K562 (cell line): ENCODE measurements around the gene MAPT. TPM values are rescaled to one million over a fixed set of nuclear protein-coding genes. Genes with fewer than 3 reads are reported as not detected.
A peak's percentile ranks its signal among the peaks of the same experiment; 100 is the strongest.

ENCODE experiments used
- ATF1 ChIP-seq, 2 experiments: fragments of 450-650 bp in 1 of 2; IDR thresholded peaks; 2 replicates each; pipeline ENCODE4 v1.6.1; 2016; ENCODE audit warnings: missing compliant biosample characterization in 1 of 2, missing genetic modification characterization in 1 of 2
- BDP1 ChIP-seq: IDR thresholded peaks from 3 replicates; pipeline ENCODE4 v1.6.1; 2011; ENCODE audit not compliant: insufficient read length, insufficient read depth
- GTF2B ChIP-seq: IDR thresholded peaks from 2 replicates; pipeline ENCODE4 v1.6.1; 2011; ENCODE audit not compliant: insufficient read length; ENCODE audit errors: extremely low read depth
- HEY1 ChIP-seq: fragments of 250-450 bp; sonication (Bioruptor Pico); IDR thresholded peaks from 2 replicates; pipeline ENCODE4 v1.5.0; 2020; ENCODE audit warnings: mild to moderate bottlenecking, moderate library complexity, borderline replicate concordance
- MAX ChIP-seq: sonication (generic); formaldehyde crosslinking; IDR thresholded peaks from 2 replicates; pipeline ENCODE4 v1.9.0; 2022; ENCODE audit warnings: mild to moderate bottlenecking, missing genetic modification reagents
- NFRKB ChIP-seq: fragments of 450-650 bp; IDR thresholded peaks from 2 replicates; pipeline ENCODE4 v1.6.1; 2016; ENCODE audit warnings: low read depth
- NR3C1 ChIP-seq: sonication (generic); formaldehyde crosslinking; IDR thresholded peaks from 2 replicates; pipeline ENCODE4 v1.8.1; 2022; ENCODE audit warnings: missing genetic modification reagents
- PCBP2 ChIP-seq: fragments of 200-400 bp; formaldehyde crosslinking; IDR thresholded peaks from 2 replicates; pipeline ENCODE4 v1.6.1; 2018; ENCODE audit warnings: low read length, low read depth, mild to moderate bottlenecking, moderate library complexity; ENCODE audit not compliant: poor library complexity, severe bottlenecking
- PRDM10 ChIP-seq: fragments of 450-650 bp; IDR thresholded peaks from 2 replicates; pipeline ENCODE4 v1.6.1; 2018; ENCODE audit not compliant: partially characterized antibody
- RBFOX2 ChIP-seq: fragments of 200-400 bp; formaldehyde crosslinking; IDR thresholded peaks from 2 replicates; pipeline ENCODE4 v1.6.1; 2017; ENCODE audit warnings: low read depth, mild to moderate bottlenecking, low read length, moderate library complexity
- SRSF1 ChIP-seq: fragments of 200-400 bp; formaldehyde crosslinking; IDR thresholded peaks from 2 replicates; pipeline ENCODE4 v1.6.1; 2017; ENCODE audit warnings: mild to moderate bottlenecking, low read depth, low read length, moderate library complexity
- TAF9B ChIP-seq: fragments of 450-650 bp; IDR thresholded peaks from 2 replicates; pipeline ENCODE4 v1.6.1; 2018; ENCODE audit warnings: mild to moderate bottlenecking; ENCODE audit not compliant: partially characterized antibody
- TCF7L2 ChIP-seq: fragments of 150-350 bp; IDR thresholded peaks from 2 replicates; pipeline ENCODE4 v1.6.1; 2016; ENCODE audit warnings: low read depth, mild to moderate bottlenecking, low read length, moderate library complexity
- ZBTB7A ChIP-seq: IDR thresholded peaks from 2 replicates; pipeline ENCODE4 v1.6.1; 2011; ENCODE audit warnings: low read depth, mild to moderate bottlenecking, low read length, moderate library complexity, borderline replicate concordance; ENCODE audit not compliant: control insufficient read depth
- ZNF253 ChIP-seq: fragments of 250-450 bp; sonication (Bioruptor Pico); conservative IDR thresholded peaks from 2 replicates; pipeline ENCODE4 v1.6.1; 2021; ENCODE audit warnings: mild to moderate bottlenecking
- polyA plus RNA-seq, 8 experiments: library from polyadenylated mRNA; depleted of rRNA in 4 of 8; stranded (reverse) in 5 of 8; unstranded in 3 of 8; fragments of >200 nt; fragmentation: Nextera tagmentation in 2 of 8; fragmentation: Illumina TruSeq in 1 of 8; extraction: Ambion mirVana in 2 of 8; extraction: Trizol in 1 of 8; gene quantifications; 2 replicates each; pipeline versions ENCODE4 v1.2.1 to v1.2.3, GENCODE V29; 2011 to 2014; ENCODE audit warnings: inconsistent platforms in 1 of 8, missing spikeins in 1 of 8
- total RNA-seq, 7 experiments: library from RNA; depleted of rRNA in 6 of 7; stranded (reverse); fragments of >200 nt in 6 of 7; fragmentation: Illumina TruSeq in 2 of 7; extraction: Trizol in 2 of 7; gene quantifications; 2 replicates each; pipeline versions ENCODE4 v1.2.1 to v1.2.3, GENCODE V29; 2011 to 2021; ENCODE audit warnings: low replicate concordance in 1 of 7
- TF ChIP-seq, protein P1 (sequence below): IDR thresholded peaks from 2 replicates; pipeline ENCODE4 v1.6.1; 2014; ENCODE audit warnings: antibody characterized with exemption
- TF ChIP-seq, protein P2 (sequence below): sonication (generic); formaldehyde crosslinking; IDR thresholded peaks from 2 replicates; pipeline ENCODE4 v1.8.1; 2022; ENCODE audit warnings: missing genetic modification reagents

The MAPT gene
- total and polyA plus RNA-seq, 9 of the 15 experiments (the other 6 are each of a cell fraction or from before 2014, with no cell fraction given) = 0.04 to 1.1 (median 0.36) TPM

DNA sequence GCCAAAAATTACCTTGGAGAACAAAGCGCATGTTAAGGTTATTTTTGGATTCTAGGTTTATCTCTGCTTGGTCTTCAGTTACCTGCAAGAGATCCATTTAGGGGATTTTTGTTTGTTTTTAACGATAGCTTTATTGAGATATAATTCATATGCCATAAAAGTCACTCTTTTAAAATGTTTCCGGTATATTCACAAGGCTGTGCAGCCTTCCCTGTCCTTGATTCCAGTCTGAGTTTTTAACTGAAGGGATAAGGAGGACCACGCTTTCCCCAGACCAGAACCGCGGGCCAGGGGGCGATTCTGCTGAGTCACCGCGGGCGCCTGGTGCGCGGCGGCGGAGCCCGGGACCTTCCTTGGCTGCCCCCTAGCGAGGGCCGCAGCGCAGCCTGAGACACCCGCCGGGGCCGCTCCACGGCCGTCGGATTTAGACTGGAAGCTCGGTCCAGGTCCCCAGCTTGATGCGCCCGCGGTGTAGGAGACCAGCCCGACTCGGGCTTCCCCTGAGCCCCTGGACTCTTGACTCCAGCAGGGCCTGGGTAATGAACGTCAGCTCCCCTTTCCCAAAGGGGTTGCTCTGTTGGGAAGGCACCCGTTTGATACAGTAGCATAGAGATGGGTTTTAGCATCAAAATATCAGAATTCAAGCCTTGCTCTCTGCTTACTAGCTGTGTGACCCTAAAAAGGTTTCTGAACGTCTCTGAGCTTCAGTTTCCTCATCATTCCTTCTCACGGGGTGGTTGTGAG lies 54.7 kb downstream of the MAPT start (continued):
- no peak for TF ChIP-seq SRSF1
- TF ChIP-seq ATF1 (CRISPR knock-in tag; IDR thresholded peaks at IDR 0.05) = no peak
- TF ChIP-seq ATF1 (tag; IDR thresholded peaks at IDR 0.05) = no peak
- no peak for TF ChIP-seq BDP1
- TF ChIP-seq ZBTB7A = peak; percentile 61; the same call in 1 of the 2 replicates
- no peak for TF ChIP-seq GTF2B
- TF ChIP-seq ZNF253 (CRISPR knock-in tag) = no peak
- peak; percentile 17 for TF ChIP-seq PRDM10
- no peak for TF ChIP-seq TAF9B
- TF ChIP-seq TCF7L2 = no peak
- TF ChIP-seq RBFOX2 = peak; percentile 41; the same call in 1 of the 2 replicates
- no peak for TF ChIP-seq HEY1 (CRISPR knock-in tag)
- TF ChIP-seq NR3C1 (CRISPR knock-in tag) = no peak
- peak; percentile 61 for TF ChIP-seq MAX
- TF ChIP-seq, protein P1, sequence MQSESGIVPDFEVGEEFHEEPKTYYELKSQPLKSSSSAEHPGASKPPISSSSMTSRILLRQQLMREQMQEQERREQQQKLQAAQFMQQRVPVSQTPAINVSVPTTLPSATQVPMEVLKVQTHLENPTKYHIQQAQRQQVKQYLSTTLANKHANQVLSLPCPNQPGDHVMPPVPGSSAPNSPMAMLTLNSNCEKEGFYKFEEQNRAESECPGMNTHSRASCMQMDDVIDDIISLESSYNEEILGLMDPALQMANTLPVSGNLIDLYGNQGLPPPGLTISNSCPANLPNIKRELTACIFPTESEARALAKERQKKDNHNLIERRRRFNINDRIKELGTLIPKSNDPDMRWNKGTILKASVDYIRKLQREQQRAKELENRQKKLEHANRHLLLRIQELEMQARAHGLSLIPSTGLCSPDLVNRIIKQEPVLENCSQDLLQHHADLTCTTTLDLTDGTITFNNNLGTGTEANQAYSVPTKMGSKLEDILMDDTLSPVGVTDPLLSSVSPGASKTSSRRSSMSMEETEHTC = no peak
- no peak for TF ChIP-seq NFRKB
- TF ChIP-seq, protein P2, sequence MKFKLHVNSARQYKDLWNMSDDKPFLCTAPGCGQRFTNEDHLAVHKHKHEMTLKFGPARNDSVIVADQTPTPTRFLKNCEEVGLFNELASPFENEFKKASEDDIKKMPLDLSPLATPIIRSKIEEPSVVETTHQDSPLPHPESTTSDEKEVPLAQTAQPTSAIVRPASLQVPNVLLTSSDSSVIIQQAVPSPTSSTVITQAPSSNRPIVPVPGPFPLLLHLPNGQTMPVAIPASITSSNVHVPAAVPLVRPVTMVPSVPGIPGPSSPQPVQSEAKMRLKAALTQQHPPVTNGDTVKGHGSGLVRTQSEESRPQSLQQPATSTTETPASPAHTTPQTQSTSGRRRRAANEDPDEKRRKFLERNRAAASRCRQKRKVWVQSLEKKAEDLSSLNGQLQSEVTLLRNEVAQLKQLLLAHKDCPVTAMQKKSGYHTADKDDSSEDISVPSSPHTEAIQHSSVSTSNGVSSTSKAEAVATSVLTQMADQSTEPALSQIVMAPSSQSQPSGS (CRISPR knock-in tag) = no peak
- TF ChIP-seq PCBP2 = no peak
